HCT116 (cell line): Measurements from ENCODE around the gene TMEM54. TPM values are rescaled to one million over a fixed set of nuclear protein-coding genes. Genes with fewer than 3 reads are reported as not detected.

Experiments
- ATAC-seq: fragments of 200-7000 bp; cut with Tn5 transposase; 2 replicates; pipeline ENCODE4 v1.9.1; 2020; ENCODE audit warnings: mild to moderate bottlenecking, moderate library complexity
- BruUV-seq: library from RNA; stranded (reverse); fragments of 400-500 nt; replicated peaks from 2 replicates; lab custom pipeline; 2021; lab: Mats Ljungman, UMichigan
- CTCF ChIA-PET: fragments of 300-600 bp; sonication (Branson Sonifier 250); formaldehyde crosslinking; loops from one replicate; lab custom pipeline; 2021; ENCODE audit warnings: antibody characterized with exemption; lab: Charles Lee
- POLR2A ChIA-PET: fragments of 300-600, 350-600 bp; sonication (Branson Sonifier 250); formaldehyde crosslinking; loops from one replicate; lab custom pipeline; 2021; ENCODE audit warnings: antibody characterized with exemption; lab: Charles Lee
- RAD21 ChIA-PET, 2 experiments: fragments of 300-600 bp; sonication (Branson Sonifier 250); formaldehyde crosslinking; loops; one replicate each; lab custom pipeline; 2023; ENCODE audit warnings: low total read pairs in 2 of 2; ENCODE audit not compliant: uncharacterized antibody in 2 of 2, unreplicated experiment in 2 of 2, low non-redundant PET in 1 of 2; lab: Charles Lee
- DNase-seq: peaks from one replicate; pipeline ENCODE4 v3.0.0-alpha.2; 2010; ENCODE audit warnings: low read depth, low spot score
- H2AFZ ChIP-seq: fragments of 200-600 bp; shearing (Covaris generic), sonication (generic); 2 replicates; pipeline ENCODE4 v1.6.1; 2017; ENCODE audit warnings: low read depth, mixed run types, mixed read lengths, antibody characterized with exemption, low read length; ENCODE audit not compliant: poor library complexity, severe bottlenecking
- H3K27ac ChIP-seq: 2 replicates; pipeline ENCODE4 v1.5.1; 2012; ENCODE audit warnings: low read depth, low read length
- H3K27me3 ChIP-seq: fragments of 200-600 bp; sonication (generic); 2 replicates; pipeline ENCODE4 v1.6.1; 2016; ENCODE audit warnings: mixed run types, low read length, mixed read lengths; ENCODE audit not compliant: insufficient read depth
- H3K36me3 ChIP-seq, 2 experiments: fragments of 200-500 bp in 1 of 2; fragments of 200-600 bp in 1 of 2; sonication (Bioruptor generic) in 1 of 2; sonication (generic) in 1 of 2; 2 replicates each; pipeline versions ENCODE4 v1.5.1 to v1.6.1; 2014 to 2016; ENCODE audit warnings: low read length in 2 of 2, inconsistent platforms in 1 of 2, mixed read lengths in 1 of 2, mixed run types in 1 of 2; ENCODE audit not compliant: insufficient read depth in 2 of 2, control insufficient read depth in 1 of 2
- H3K4me1 ChIP-seq, 2 experiments: fragments of 200-600 bp in 1 of 2; sonication (generic) in 1 of 2; 2 replicates each; pipeline versions ENCODE4 v1.5.1 to v1.6.1; 2012 to 2017; ENCODE audit warnings: low read length in 2 of 2, inconsistent platforms in 1 of 2, mild to moderate bottlenecking in 1 of 2, mixed read lengths in 1 of 2, mixed run types in 1 of 2, moderate library complexity in 1 of 2; ENCODE audit not compliant: insufficient read depth in 2 of 2, control insufficient read depth in 1 of 2
- H3K4me2 ChIP-seq: fragments of 200-600 bp; sonication (generic); 2 replicates; pipeline ENCODE4 v1.6.1; 2017; ENCODE audit warnings: mixed run types, low read length, mixed read lengths
- H3K4me3 ChIP-seq, 2 experiments: fragments of 200-600 bp in 1 of 2; sonication (generic) in 1 of 2; replicated peaks in 1 of 2; 2 replicates each; pipeline ENCODE4 v1.5.1; 2011 to 2016; ENCODE audit warnings: low read length in 2 of 2, control low read depth in 1 of 2, low read depth in 1 of 2, mild to moderate bottlenecking in 1 of 2, mixed read lengths in 1 of 2, mixed run types in 1 of 2
- H3K79me2 ChIP-seq: fragments of 200-600 bp; sonication (generic); 2 replicates; pipeline ENCODE4 v1.6.1; 2017; ENCODE audit warnings: mild to moderate bottlenecking, mixed run types, low read length, moderate library complexity, mixed read lengths; ENCODE audit not compliant: insufficient read depth
- H3K9ac ChIP-seq: fragments of 200-600 bp; sonication (generic); 2 replicates; pipeline ENCODE4 v1.6.1; 2016; ENCODE audit warnings: low read length, mixed read lengths
- H3K9me2 ChIP-seq: fragments of 200-600 bp; sonication (generic), shearing (Covaris generic); 2 replicates; pipeline ENCODE4 v1.6.1; 2017; ENCODE audit warnings: mixed run types, mild to moderate bottlenecking, moderate library complexity; ENCODE audit not compliant: insufficient read depth
- H3K9me3 ChIP-seq, 2 experiments: fragments of 200-500 bp in 1 of 2; fragments of 200-600 bp in 1 of 2; sonication (Bioruptor generic) in 1 of 2; sonication (generic) in 1 of 2; 2 replicates each; pipeline ENCODE4 v1.6.1; 2014 to 2017; ENCODE audit warnings: low read length in 2 of 2, mixed read lengths in 2 of 2, inconsistent platforms in 1 of 2, low read depth in 1 of 2, mild to moderate bottlenecking in 1 of 2, mixed run types in 1 of 2, moderate library complexity in 1 of 2; ENCODE audit not compliant: control insufficient read depth in 1 of 2, insufficient read depth in 1 of 2
- H4K20me1 ChIP-seq: fragments of 200-600 bp; sonication (generic), shearing (Covaris generic); 2 replicates; pipeline ENCODE4 v1.6.1; 2017; ENCODE audit warnings: mixed run types, mild to moderate bottlenecking, moderate library complexity; ENCODE audit not compliant: insufficient read depth
- ATF3 ChIP-seq: IDR thresholded peaks from 2 replicates; pipeline ENCODE4 v1.6.1; 2012
- CEBPB ChIP-seq: IDR thresholded peaks from 2 replicates; pipeline ENCODE4 v1.6.1; 2012; ENCODE audit warnings: low read depth
- EGR1 ChIP-seq: IDR thresholded peaks from 2 replicates; pipeline ENCODE4 v1.6.1; 2012; ENCODE audit warnings: low read depth
- EZH2 ChIP-seq: fragments of 200-600 bp; sonication (generic); IDR thresholded peaks from 2 replicates; pipeline ENCODE4 v1.6.1; 2017; ENCODE audit warnings: antibody characterized with exemption, mixed run types
- EZH2phosphoT487 ChIP-seq: fragments of 200-600 bp; IDR thresholded peaks from 2 replicates; pipeline ENCODE4 v1.6.1; 2018; ENCODE audit warnings: antibody characterized with exemption, borderline replicate concordance
- JUND ChIP-seq: IDR thresholded peaks from 2 replicates; pipeline ENCODE4 v1.6.1; 2012
- POLR2A ChIP-seq: IDR thresholded peaks from 2 replicates; pipeline ENCODE4 v1.7.0; 2011; ENCODE audit warnings: borderline replicate concordance; ENCODE audit not compliant: insufficient read depth, insufficient read length; ENCODE audit errors: extremely low read depth
- POLR2AphosphoS5 ChIP-seq: IDR thresholded peaks from 2 replicates; pipeline ENCODE4 v1.6.1; 2011; ENCODE audit warnings: mild to moderate bottlenecking, low read depth, low read length, moderate library complexity
- RAD21 ChIP-seq: IDR thresholded peaks from 2 replicates; pipeline ENCODE4 v1.6.1; 2012; ENCODE audit warnings: low read depth, mild to moderate bottlenecking
- SIN3A ChIP-seq: IDR thresholded peaks from 2 replicates; pipeline ENCODE4 v1.6.1; 2012; ENCODE audit warnings: low read depth
- SP1 ChIP-seq: IDR thresholded peaks from 2 replicates; pipeline ENCODE4 v1.6.1; 2012; ENCODE audit warnings: low read depth
- SRF ChIP-seq: IDR thresholded peaks from 2 replicates; pipeline ENCODE4 v1.6.1; 2012; ENCODE audit warnings: low read depth
- TCF7L2 ChIP-seq: IDR thresholded peaks from 2 replicates; pipeline ENCODE4 v1.7.0; 2011; ENCODE audit warnings: borderline replicate concordance, inconsistent platforms; ENCODE audit not compliant: insufficient read depth, insufficient read length; ENCODE audit errors: extremely low read depth
- YY1 ChIP-seq: IDR thresholded peaks from 2 replicates; pipeline ENCODE4 v1.6.1; 2011; ENCODE audit warnings: low read length, low read depth, moderate library complexity, mild to moderate bottlenecking; ENCODE audit not compliant: insufficient replicate concordance; ENCODE audit errors: extremely low read depth
- ZBTB33 ChIP-seq: IDR thresholded peaks from 2 replicates; pipeline ENCODE4 v1.6.1; 2011; ENCODE audit warnings: mild to moderate bottlenecking, low read length, moderate library complexity; ENCODE audit not compliant: insufficient replicate concordance; ENCODE audit errors: extremely low read depth
- ZFX ChIP-seq: fragments of 450-650 bp; IDR thresholded peaks from 2 replicates; pipeline ENCODE4 v1.6.1; 2017
- ZNF274 ChIP-seq: fragments of 200-500 bp; sonication (Bioruptor generic); IDR thresholded peaks from 2 replicates; pipeline ENCODE4 v1.6.1; 2014; ENCODE audit warnings: mild to moderate bottlenecking, low read depth, low read length, inconsistent platforms
- intact Hi-C: fragments of 100-400 bp; cut with micrococcal nuclease; formaldehyde crosslinking; loops from 2 replicates; pipeline ENCODE4 v1.10.0; 2022
- total RNA-seq: library from RNA; stranded (reverse); gene quantifications from one replicate; pipeline ENCODE4 v1.2.1, GENCODE V29; 2021; ENCODE audit not compliant: unreplicated experiment
- TF ChIP-seq, protein P1 (sequence below): IDR thresholded peaks from 2 replicates; pipeline ENCODE4 v1.6.1; 2012
- TF ChIP-seq, protein P2 (sequence below): IDR thresholded peaks from 2 replicates; pipeline ENCODE4 v1.6.1; 2012; ENCODE audit warnings: low read depth

TMEM54 gene
- total RNA-seq, 1 experiment from 2014 or later, result 121 TPM

DNA sequence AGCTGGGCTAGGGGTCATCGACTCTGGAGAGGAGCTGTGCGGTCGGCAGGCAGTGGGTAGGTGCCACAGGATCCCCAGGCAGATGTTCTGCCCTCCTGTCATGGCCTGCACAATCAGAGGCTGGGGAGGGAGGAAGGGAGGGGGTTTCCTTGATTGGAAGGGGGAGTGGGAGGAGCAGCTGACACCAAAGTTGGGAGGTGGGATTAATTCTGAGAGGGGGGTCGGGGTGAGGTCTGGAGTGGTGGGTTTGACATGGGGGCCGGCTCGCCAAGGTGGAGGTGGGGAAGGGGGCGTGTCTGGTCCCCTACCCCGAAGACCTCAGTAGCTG lies 15.5 kb downstream of the TMEM54 start:
- no TSS peak for BruUV-seq

More for the DNA sequence above, 15.5 kb downstream of the TMEM54 start:
- no peaks in the 10 kb centered on the region for H4K20me1 ChIP-seq
- intact Hi-C loops, result no loop called here
- H3K27me3 ChIP-seq, result no peaks in the 10 kb centered on the region
- no peak for ATAC-seq
- POLR2A ChIA-PET, result no interaction called here
- no peak overlapping the region for H3K27ac ChIP-seq
- CTCF ChIA-PET, result no interaction called here
- H3K9me3 ChIP-seq, result no peaks in the 10 kb centered on the region
- no peak overlapping the region for H3K4me3 ChIP-seq
- no peaks in the 10 kb centered on the region for H3K36me3 ChIP-seq
- no peak overlapping the region for H3K9ac ChIP-seq
- no peaks in the 10 kb centered on the region for H3K9me2 ChIP-seq
- no peak for TF ChIP-seq SP1
- TF ChIP-seq CEBPB, result no peak
- TF ChIP-seq TCF7L2, result no peak
- no peak for TF ChIP-seq ATF3
- no peak for TF ChIP-seq JUND
- no peak for TF ChIP-seq EZH2phosphoT487
- TF ChIP-seq RAD21, result no peak
- no peak for TF ChIP-seq ZBTB33
- TF ChIP-seq SRF, result no peak
- no peak for TF ChIP-seq ZNF274
- TF ChIP-seq POLR2AphosphoS5, result no peak
- TF ChIP-seq, protein P1, sequence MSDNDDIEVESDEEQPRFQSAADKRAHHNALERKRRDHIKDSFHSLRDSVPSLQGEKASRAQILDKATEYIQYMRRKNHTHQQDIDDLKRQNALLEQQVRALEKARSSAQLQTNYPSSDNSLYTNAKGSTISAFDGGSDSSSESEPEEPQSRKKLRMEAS, result no peak
- no peak for TF ChIP-seq YY1
- no peak for TF ChIP-seq SIN3A
- no peak for TF ChIP-seq POLR2A
- TF ChIP-seq, protein P2, sequence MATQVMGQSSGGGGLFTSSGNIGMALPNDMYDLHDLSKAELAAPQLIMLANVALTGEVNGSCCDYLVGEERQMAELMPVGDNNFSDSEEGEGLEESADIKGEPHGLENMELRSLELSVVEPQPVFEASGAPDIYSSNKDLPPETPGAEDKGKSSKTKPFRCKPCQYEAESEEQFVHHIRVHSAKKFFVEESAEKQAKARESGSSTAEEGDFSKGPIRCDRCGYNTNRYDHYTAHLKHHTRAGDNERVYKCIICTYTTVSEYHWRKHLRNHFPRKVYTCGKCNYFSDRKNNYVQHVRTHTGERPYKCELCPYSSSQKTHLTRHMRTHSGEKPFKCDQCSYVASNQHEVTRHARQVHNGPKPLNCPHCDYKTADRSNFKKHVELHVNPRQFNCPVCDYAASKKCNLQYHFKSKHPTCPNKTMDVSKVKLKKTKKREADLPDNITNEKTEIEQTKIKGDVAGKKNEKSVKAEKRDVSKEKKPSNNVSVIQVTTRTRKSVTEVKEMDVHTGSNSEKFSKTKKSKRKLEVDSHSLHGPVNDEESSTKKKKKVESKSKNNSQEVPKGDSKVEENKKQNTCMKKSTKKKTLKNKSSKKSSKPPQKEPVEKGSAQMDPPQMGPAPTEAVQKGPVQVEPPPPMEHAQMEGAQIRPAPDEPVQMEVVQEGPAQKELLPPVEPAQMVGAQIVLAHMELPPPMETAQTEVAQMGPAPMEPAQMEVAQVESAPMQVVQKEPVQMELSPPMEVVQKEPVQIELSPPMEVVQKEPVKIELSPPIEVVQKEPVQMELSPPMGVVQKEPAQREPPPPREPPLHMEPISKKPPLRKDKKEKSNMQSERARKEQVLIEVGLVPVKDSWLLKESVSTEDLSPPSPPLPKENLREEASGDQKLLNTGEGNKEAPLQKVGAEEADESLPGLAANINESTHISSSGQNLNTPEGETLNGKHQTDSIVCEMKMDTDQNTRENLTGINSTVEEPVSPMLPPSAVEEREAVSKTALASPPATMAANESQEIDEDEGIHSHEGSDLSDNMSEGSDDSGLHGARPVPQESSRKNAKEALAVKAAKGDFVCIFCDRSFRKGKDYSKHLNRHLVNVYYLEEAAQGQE, result no peak
- TF ChIP-seq ZFX, result no peak
- TF ChIP-seq EGR1, result no peak
- TF ChIP-seq EZH2, result no peak
- no peak overlapping the region for H3K4me2 ChIP-seq
- RAD21 ChIA-PET, result no interaction called here
- H3K4me1 ChIP-seq, result peaks cover 0 to 5% of the 10 kb centered on the region in 2 experiments; a peak in 1 of 4 replicates
- H2AFZ ChIP-seq, result no peak overlapping the region
- DNase-seq, result no peak
- no peaks in the 10 kb centered on the region for H3K79me2 ChIP-seq
